Loucy (cell line): ENCODE data around the gene MAP3K19.

Source experiments
- H2AFZ ChIP-seq: fragments of 200-600 bp; sonication (generic); 2 replicates; pipeline ENCODE4 v1.6.0; 2016; ENCODE audit warnings: antibody characterized with exemption, mild to moderate bottlenecking, low read length, moderate library complexity
- H3F3A ChIP-seq: fragments of 200-600 bp; 2 replicates; pipeline ENCODE4 v1.6.0; 2016; ENCODE audit warnings: antibody characterized with exemption, low read depth, mild to moderate bottlenecking
- H3K27me3 ChIP-seq: fragments of 200-600 bp; sonication (generic); 2 replicates; pipeline ENCODE4 v1.6.1; 2014; ENCODE audit warnings: low read length, mild to moderate bottlenecking; ENCODE audit not compliant: insufficient read depth, poor library complexity, severe bottlenecking
- H3K36me3 ChIP-seq: fragments of 200-600 bp; sonication (generic); 2 replicates; pipeline ENCODE4 v1.6.1; 2016; ENCODE audit warnings: low read length; ENCODE audit not compliant: insufficient read depth
- H3K4me1 ChIP-seq: fragments of 200-600 bp; sonication (generic); 2 replicates; pipeline ENCODE4 v1.5.1; 2014; ENCODE audit warnings: low read length, mild to moderate bottlenecking; ENCODE audit not compliant: insufficient read depth, poor library complexity, severe bottlenecking
- H3K4me2 ChIP-seq: fragments of 200-600 bp; sonication (generic); 2 replicates; pipeline ENCODE4 v1.6.0; 2014; ENCODE audit warnings: antibody characterized with exemption, low read length, low read depth, mild to moderate bottlenecking; ENCODE audit not compliant: poor library complexity, severe bottlenecking
- H3K4me3 ChIP-seq: fragments of 200-600 bp; sonication (generic); 2 replicates; pipeline ENCODE4 v1.5.1; 2014; ENCODE audit warnings: low read length, mild to moderate bottlenecking, mixed read lengths; ENCODE audit not compliant: poor library complexity, severe bottlenecking
- H3K79me2 ChIP-seq: fragments of 200-600 bp; sonication (generic); 2 replicates; pipeline ENCODE4 v1.6.1; 2014; ENCODE audit warnings: low read length; ENCODE audit not compliant: insufficient read depth
- H3K9ac ChIP-seq: fragments of 200-600 bp; sonication (generic); 2 replicates; pipeline ENCODE4 v1.6.0; 2014; ENCODE audit warnings: mild to moderate bottlenecking, low read depth, low read length, moderate library complexity; ENCODE audit not compliant: poor library complexity, severe bottlenecking
- H3K9me2 ChIP-seq: fragments of 200-600 bp; sonication (generic); replicated peaks from 2 replicates; pipeline ENCODE4 v1.6.1; 2016; ENCODE audit warnings: low read depth, low read length, mixed read lengths
- H3K9me3 ChIP-seq: fragments of 200-600 bp; sonication (generic); 2 replicates; pipeline ENCODE4 v1.6.1; 2014; ENCODE audit warnings: mild to moderate bottlenecking, antibody characterized with exemption, low read length, low read depth; ENCODE audit not compliant: insufficient read depth
- H4K20me1 ChIP-seq: fragments of 200-600 bp; sonication (generic); 2 replicates; pipeline ENCODE4 v1.6.0; 2014; ENCODE audit warnings: antibody characterized with exemption, low read length, mild to moderate bottlenecking; ENCODE audit not compliant: insufficient read depth, poor library complexity, severe bottlenecking
- EZH2phosphoT487 ChIP-seq: fragments of 200-600 bp; IDR thresholded peaks from 2 replicates; pipeline ENCODE4 v1.6.1; 2018; ENCODE audit warnings: antibody characterized with exemption, mild to moderate bottlenecking, moderate library complexity, borderline replicate concordance
- TF ChIP-seq, protein P1 (sequence below): fragments of 200-600 bp; sonication (generic); conservative IDR thresholded peaks from 2 replicates; pipeline ENCODE4 v1.5.1; 2014; ENCODE audit warnings: mild to moderate bottlenecking, antibody characterized with exemption, low read length

MAP3K19 gene

DNA sequence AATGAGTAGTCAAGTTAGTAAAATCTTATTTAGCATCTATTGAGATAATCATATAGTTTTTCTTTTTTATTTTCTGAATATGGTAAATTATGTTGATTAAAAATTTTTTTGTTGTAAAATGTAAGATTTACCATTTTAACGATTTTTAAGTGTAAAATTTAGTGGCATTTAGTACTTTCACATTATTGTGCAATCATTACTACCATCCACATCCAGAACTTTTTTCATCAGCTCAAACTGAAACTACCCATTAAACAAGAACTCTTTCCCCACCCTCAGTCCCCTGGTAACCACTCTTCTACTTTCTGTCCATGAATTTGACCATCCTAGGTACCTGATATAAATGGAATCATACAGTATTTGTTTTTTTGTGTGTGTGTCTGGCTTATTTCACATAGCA, 16.0 kb upstream of the MAP3K19 start:
- peaks cover 18% of the 10 kb centered on the region for H3K4me1 ChIP-seq
- peaks cover 21% of the 10 kb centered on the region for H4K20me1 ChIP-seq
- no peak overlapping the region for H2AFZ ChIP-seq
- H3K4me2 ChIP-seq: peak overlapping the region; percentile 25
- no peaks in the 10 kb centered on the region for H3K27me3 ChIP-seq
- no peaks in the 10 kb centered on the region for H3K9me3 ChIP-seq
- H3F3A ChIP-seq: no peaks in the 10 kb centered on the region
- no peak for TF ChIP-seq EZH2phosphoT487
- TF ChIP-seq, protein P1, sequence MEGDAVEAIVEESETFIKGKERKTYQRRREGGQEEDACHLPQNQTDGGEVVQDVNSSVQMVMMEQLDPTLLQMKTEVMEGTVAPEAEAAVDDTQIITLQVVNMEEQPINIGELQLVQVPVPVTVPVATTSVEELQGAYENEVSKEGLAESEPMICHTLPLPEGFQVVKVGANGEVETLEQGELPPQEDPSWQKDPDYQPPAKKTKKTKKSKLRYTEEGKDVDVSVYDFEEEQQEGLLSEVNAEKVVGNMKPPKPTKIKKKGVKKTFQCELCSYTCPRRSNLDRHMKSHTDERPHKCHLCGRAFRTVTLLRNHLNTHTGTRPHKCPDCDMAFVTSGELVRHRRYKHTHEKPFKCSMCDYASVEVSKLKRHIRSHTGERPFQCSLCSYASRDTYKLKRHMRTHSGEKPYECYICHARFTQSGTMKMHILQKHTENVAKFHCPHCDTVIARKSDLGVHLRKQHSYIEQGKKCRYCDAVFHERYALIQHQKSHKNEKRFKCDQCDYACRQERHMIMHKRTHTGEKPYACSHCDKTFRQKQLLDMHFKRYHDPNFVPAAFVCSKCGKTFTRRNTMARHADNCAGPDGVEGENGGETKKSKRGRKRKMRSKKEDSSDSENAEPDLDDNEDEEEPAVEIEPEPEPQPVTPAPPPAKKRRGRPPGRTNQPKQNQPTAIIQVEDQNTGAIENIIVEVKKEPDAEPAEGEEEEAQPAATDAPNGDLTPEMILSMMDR: no peak
- H3K9me2 ChIP-seq: no peaks in the 10 kb centered on the region
- peaks cover 77% of the 10 kb centered on the region for H3K79me2 ChIP-seq
- no peak overlapping the region for H3K9ac ChIP-seq
- no peak overlapping the region for H3K4me3 ChIP-seq
- H3K36me3 ChIP-seq: peaks cover 18% of the 10 kb centered on the region; the same call in 1 of the 2 replicates

DNA sequence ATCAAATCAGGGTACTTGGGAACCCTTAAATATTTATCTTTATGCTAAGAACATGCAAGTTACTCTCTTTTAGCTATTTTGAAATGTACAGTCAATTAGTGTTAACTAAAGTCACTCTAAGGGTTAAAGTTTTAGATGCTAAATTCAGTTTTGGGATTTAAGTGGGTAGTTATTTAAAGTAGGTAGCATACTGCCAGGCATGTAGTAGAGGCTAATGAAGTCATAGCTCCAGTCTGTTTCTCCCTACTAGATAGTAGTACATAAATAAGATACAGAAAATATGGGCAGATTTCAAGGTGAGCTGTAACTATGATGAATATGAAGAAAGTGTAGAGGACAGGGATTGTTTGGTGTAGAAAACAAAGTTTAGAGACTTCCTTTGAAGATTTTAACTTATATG, 12.3 kb upstream of the MAP3K19 start:
- H3K27me3 ChIP-seq: no peaks in the 10 kb centered on the region
- H3K9me2 ChIP-seq: no peaks in the 10 kb centered on the region
- no peaks in the 10 kb centered on the region for H3K9me3 ChIP-seq
- H3F3A ChIP-seq: no peaks in the 10 kb centered on the region
- TF ChIP-seq, protein P1: no peak
- no peak for TF ChIP-seq EZH2phosphoT487
- H3K36me3 ChIP-seq: peaks cover 18% of the 10 kb centered on the region; the same call in 1 of the 2 replicates
- no peak overlapping the region for H3K4me3 ChIP-seq
- peaks cover 34% of the 10 kb centered on the region for H3K4me1 ChIP-seq
- peaks cover 74% of the 10 kb centered on the region for H3K79me2 ChIP-seq
- no peak overlapping the region for H3K9ac ChIP-seq
- H3K4me2 ChIP-seq: no peak overlapping the region
- H2AFZ ChIP-seq: no peak overlapping the region
- H4K20me1 ChIP-seq: peaks cover 48% of the 10 kb centered on the region

DNA sequence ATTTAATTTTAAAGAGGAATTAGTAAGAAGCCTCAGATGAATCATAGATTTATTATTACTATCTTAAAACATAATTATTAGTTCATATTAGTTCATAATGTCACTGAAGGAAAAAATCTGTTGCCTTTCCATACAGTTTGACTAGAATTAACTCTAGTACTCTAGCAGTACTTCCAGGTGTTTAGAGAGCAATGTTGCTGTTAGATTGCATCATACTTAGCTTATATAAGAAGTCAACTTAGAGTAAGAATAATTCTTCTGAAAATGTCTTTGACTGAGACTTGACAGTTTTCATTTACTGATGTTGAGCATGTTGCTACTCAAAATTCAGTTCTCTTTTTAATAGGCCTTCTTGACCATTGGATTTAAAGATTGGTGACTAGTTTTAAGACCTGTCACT, 9.5 kb upstream of the MAP3K19 start:
- Histone ChIP-seq H3K79me2 (peaks cover 70% of the 10 kb centered on the region), H3K9me2 (no peaks in the 10 kb centered on the region), H3K4me2 (peak overlapping the region; percentile 63)

More for the DNA sequence above, 9.5 kb upstream of the MAP3K19 start:
- Histone ChIP-seq H3K9ac (peak overlapping the region; percentile 13), H4K20me1 (peaks cover 65% of the 10 kb centered on the region), H3K4me3 (peak overlapping the region; percentile 50), H3K9me3 (no peaks in the 10 kb centered on the region), H2AFZ (no peak overlapping the region), H3F3A (peaks cover 3% of the 10 kb centered on the region; the same call in 1 of the 2 replicates), H3K36me3 (peaks cover 7% of the 10 kb centered on the region; the same call in 1 of the 2 replicates), H3K4me1 (peaks cover 38% of the 10 kb centered on the region), H3K27me3 (no peaks in the 10 kb centered on the region)
- TF ChIP-seq, protein P1: no peak
- TF ChIP-seq EZH2phosphoT487: no peak
